K562 (cell line): ENCODE results near the gene P2RX5. TPM values are rescaled to one million over a fixed set of nuclear protein-coding genes. Genes with fewer than 3 reads are reported as not detected.

Experiments
- ATAC-seq: fragments of 200-7000 bp; cut with Tn5 transposase; 3 replicates; pipeline ENCODE4 v1.9.1; 2020; ENCODE audit warnings: moderate library complexity
- BruUV-seq: library from RNA; stranded (reverse); fragments of 400-500 nt; replicated peaks from 2 replicates; lab custom pipeline; 2021; lab: Mats Ljungman, UMichigan
- CTCF ChIA-PET: fragments of 300-600 bp; formaldehyde crosslinking; extraction: SDS; loops from one replicate; lab custom pipeline; 2021; ENCODE audit warnings: low intra/inter-chr PET ratio; lab: Yijun Ruan, JAX
- POLR2A ChIA-PET: fragments of 300-600, 350-650 bp; sonication (Branson Sonifier 250); formaldehyde crosslinking; extraction: SDS; loops from one replicate; lab custom pipeline; 2021; ENCODE audit warnings: antibody characterized with exemption, inconsistent platforms; lab: Yijun Ruan, JAX
- DNase-seq, 4 experiments: peaks; one replicate each; pipeline versions ENCODE4 v3.0.0 to v3.0.0-alpha.2; 2011 to 2018; ENCODE audit warnings: low spot score in 3 of 4, mixed read lengths in 3 of 4; ENCODE audit errors: extremely low read depth in 1 of 4
- FAIRE-seq: peaks from 2 replicates; lab custom pipeline; 2011; peaks lifted over from hg19 to GRCh38; lab: Jason Lieb, UNC
- H2AFZ ChIP-seq: 2 replicates; pipeline ENCODE4 v1.6.0; 2011; ENCODE audit warnings: low read depth, low read length, control low read depth, inconsistent platforms
- H3K27ac ChIP-seq: fragments of 200-600 bp; 3 replicates; pipeline ENCODE4 v1.8.0; 2011; ENCODE audit warnings: low read depth, mild to moderate bottlenecking, control low read depth, inconsistent platforms, low read length, moderate library complexity, mixed read lengths; ENCODE audit errors: extremely low read depth
- H3K27me3 ChIP-seq, 2 experiments: fragments of 300-600 bp in 1 of 2; 2 replicates in 1 of 2; 3 replicates in 1 of 2; pipeline versions ENCODE4 v1.6.0 to v1.8.0; 2011; ENCODE audit warnings: inconsistent platforms in 2 of 2, low read length in 2 of 2, mild to moderate bottlenecking in 1 of 2, mixed read lengths in 1 of 2, moderate library complexity in 1 of 2; ENCODE audit not compliant: control insufficient read depth in 2 of 2, insufficient read depth in 2 of 2
- H3K36me3 ChIP-seq: fragments of 300-600 bp; 3 replicates; pipeline ENCODE4 v1.8.0; 2011; ENCODE audit warnings: mild to moderate bottlenecking, low read length, inconsistent platforms; ENCODE audit not compliant: control insufficient read depth, insufficient read depth
- H3K4me1 ChIP-seq, 2 experiments: fragments of 200-600 bp in 1 of 2; replicated peaks in 1 of 2; 2 replicates in 1 of 2; 3 replicates in 1 of 2; pipeline versions ENCODE4 v1.5.1 to v1.8.0; 2011; ENCODE audit warnings: inconsistent platforms in 2 of 2, low read length in 2 of 2, mild to moderate bottlenecking in 1 of 2, mixed read lengths in 1 of 2, moderate library complexity in 1 of 2; ENCODE audit not compliant: control insufficient read depth in 2 of 2, insufficient read depth in 2 of 2
- H3K4me2 ChIP-seq: 2 replicates; pipeline ENCODE4 v1.6.1; 2011; ENCODE audit warnings: low read length, control low read depth, inconsistent platforms, mixed read lengths; ENCODE audit not compliant: insufficient read depth
- H3K4me3 ChIP-seq: fragments of 200-600 bp; sonication (generic), shearing (Covaris generic); 2 replicates; pipeline ENCODE4 v1.5.1; 2016; ENCODE audit warnings: control low read depth, inconsistent platforms
- H3K79me2 ChIP-seq: fragments of 200-600 bp; 3 replicates; pipeline ENCODE4 v1.8.0; 2011; ENCODE audit warnings: low read length, inconsistent platforms; ENCODE audit not compliant: control insufficient read depth, insufficient read depth
- H3K9ac ChIP-seq, 2 experiments: 2 replicates each; pipeline versions ENCODE4 v1.6.0 to v1.6.1; 2011; ENCODE audit warnings: low read depth in 2 of 2, low read length in 2 of 2, control low read depth in 1 of 2, inconsistent platforms in 1 of 2, mild to moderate bottlenecking in 1 of 2, mixed read lengths in 1 of 2; ENCODE audit not compliant: insufficient read depth in 1 of 2
- H3K9me1 ChIP-seq: one replicate; pipeline ENCODE4 v1.6.0; 2011; ENCODE audit warnings: inconsistent platforms, mild to moderate bottlenecking, low read length, moderate library complexity; ENCODE audit not compliant: control insufficient read depth, insufficient read depth
- H3K9me3 ChIP-seq: replicated peaks from 2 replicates; pipeline ENCODE4 v1.5.1; 2011; ENCODE audit warnings: low read depth, low read length, inconsistent platforms; ENCODE audit not compliant: control insufficient read depth, insufficient read depth
- H4K20me1 ChIP-seq: replicated peaks from 2 replicates; pipeline ENCODE4 v1.6.1; 2011; ENCODE audit warnings: low read length, inconsistent platforms, mixed read lengths; ENCODE audit not compliant: control insufficient read depth, insufficient read depth
- PHB ChIP-seq: fragments of 250-450 bp; sonication (Bioruptor Pico); IDR thresholded peaks from 2 replicates; pipeline ENCODE4 v1.5.0; 2021
- RAD21 ChIP-seq, 2 experiments: fragments of 250-450 bp in 1 of 2; fragments of 450-650 bp in 1 of 2; sonication (Bioruptor Pico) in 1 of 2; formaldehyde crosslinking in 1 of 2; IDR thresholded peaks in 1 of 2; conservative IDR thresholded peaks in 1 of 2; 2 replicates each; pipeline versions ENCODE4 v1.4.0 to v1.8.0; 2020 to 2022; ENCODE audit warnings: mild to moderate bottlenecking in 2 of 2, moderate library complexity in 1 of 2
- RBM34 ChIP-seq: fragments of 200-400 bp; formaldehyde crosslinking; IDR thresholded peaks from 2 replicates; pipeline ENCODE4 v1.6.1; 2018; ENCODE audit warnings: low read length, borderline replicate concordance; ENCODE audit not compliant: insufficient read depth
- SMARCC2 ChIP-seq: fragments of 450-650 bp; IDR thresholded peaks from 2 replicates; pipeline ENCODE4 v1.6.1; 2017; ENCODE audit warnings: antibody characterized with exemption, moderate library complexity, mild to moderate bottlenecking, low read depth
- SMC3 ChIP-seq: conservative IDR thresholded peaks from 2 replicates; pipeline ENCODE4 v1.6.1; 2011; ENCODE audit warnings: low read depth, low read length, improper control_type of control experiment; ENCODE audit not compliant: insufficient read depth
- TGIF2 ChIP-seq: sonication (generic); formaldehyde crosslinking; IDR thresholded peaks from 2 replicates; pipeline ENCODE4 v1.8.1; 2022; ENCODE audit warnings: mild to moderate bottlenecking, missing genetic modification reagents, moderate library complexity
- ZNF431 ChIP-seq: sonication (generic); formaldehyde crosslinking; IDR thresholded peaks from 2 replicates; pipeline ENCODE4 v1.8.0; 2022; ENCODE audit warnings: mild to moderate bottlenecking, missing genetic modification reagents
- ZNF583 ChIP-seq: fragments of 250-450 bp; sonication (Bioruptor Pico); IDR thresholded peaks from 2 replicates; pipeline ENCODE4 v1.4.0; 2020
- WGBS: fragments of 100-300 bp; shearing (Covaris generic); methylation state at CpG from one replicate; pipeline ENCODE4 v1.1.6; 2016; ENCODE audit warnings: low coverage, mixed read lengths; ENCODE audit not compliant: insufficient coverage; ENCODE audit errors: missing lambda C conversion rate; 5-methylcytosine and 5-hydroxymethylcytosine counted together
- in situ Hi-C: fragments of 300-500 bp; cut with MboI; formaldehyde crosslinking; loops from 4 replicates; pipeline ENCODE4 v1.15.0; 2018; ENCODE audit warnings: inconsistent platforms, mixed read lengths
- intact Hi-C: fragments of 100-400 bp; cut with micrococcal nuclease; formaldehyde crosslinking; loops from 2 replicates; pipeline ENCODE4 v1.14.2; 2022
- polyA plus RNA-seq, 8 experiments: library from polyadenylated mRNA; depleted of rRNA in 4 of 8; stranded (reverse) in 5 of 8; unstranded in 3 of 8; fragments of >200 nt; fragmentation: Nextera tagmentation in 2 of 8; fragmentation: Illumina TruSeq in 1 of 8; extraction: Ambion mirVana in 2 of 8; extraction: Trizol in 1 of 8; gene quantifications; 2 replicates each; pipeline versions ENCODE4 v1.2.1 to v1.2.3, GENCODE V29; 2011 to 2014; ENCODE audit warnings: inconsistent platforms in 1 of 8, missing spikeins in 1 of 8
- total RNA-seq, 7 experiments: library from RNA; depleted of rRNA in 6 of 7; stranded (reverse); fragments of >200 nt in 6 of 7; fragmentation: Illumina TruSeq in 2 of 7; extraction: Trizol in 2 of 7; gene quantifications; 2 replicates each; pipeline versions ENCODE4 v1.2.1 to v1.2.3, GENCODE V29; 2011 to 2021; ENCODE audit warnings: low replicate concordance in 1 of 7
- TF ChIP-seq, protein P1 (sequence below): sonication (generic); formaldehyde crosslinking; IDR thresholded peaks from 2 replicates; pipeline ENCODE4 v1.8.0; 2022; ENCODE audit warnings: missing genetic modification reagents, mild to moderate bottlenecking, borderline replicate concordance
- TF ChIP-seq, protein P2 (sequence below), 3 experiments: IDR thresholded peaks in 2 of 3; conservative IDR thresholded peaks in 1 of 3; 2 replicates each; pipeline ENCODE4 v1.5.1; 2011 to 2012; ENCODE audit warnings: low read length in 3 of 3, mild to moderate bottlenecking in 3 of 3, control low read depth in 2 of 3, improper control_type of control experiment in 1 of 3, inconsistent platforms in 1 of 3, low read depth in 1 of 3, mixed read lengths in 1 of 3, moderate library complexity in 1 of 3; ENCODE audit not compliant: insufficient read depth in 2 of 3

P2RX5 gene
- total and polyA plus RNA-seq, 9 of the 15 experiments (the other 6 are each of a cell fraction or from before 2014, with no cell fraction given): 0.31 to 4.0 (median 1.3) TPM

DNA sequence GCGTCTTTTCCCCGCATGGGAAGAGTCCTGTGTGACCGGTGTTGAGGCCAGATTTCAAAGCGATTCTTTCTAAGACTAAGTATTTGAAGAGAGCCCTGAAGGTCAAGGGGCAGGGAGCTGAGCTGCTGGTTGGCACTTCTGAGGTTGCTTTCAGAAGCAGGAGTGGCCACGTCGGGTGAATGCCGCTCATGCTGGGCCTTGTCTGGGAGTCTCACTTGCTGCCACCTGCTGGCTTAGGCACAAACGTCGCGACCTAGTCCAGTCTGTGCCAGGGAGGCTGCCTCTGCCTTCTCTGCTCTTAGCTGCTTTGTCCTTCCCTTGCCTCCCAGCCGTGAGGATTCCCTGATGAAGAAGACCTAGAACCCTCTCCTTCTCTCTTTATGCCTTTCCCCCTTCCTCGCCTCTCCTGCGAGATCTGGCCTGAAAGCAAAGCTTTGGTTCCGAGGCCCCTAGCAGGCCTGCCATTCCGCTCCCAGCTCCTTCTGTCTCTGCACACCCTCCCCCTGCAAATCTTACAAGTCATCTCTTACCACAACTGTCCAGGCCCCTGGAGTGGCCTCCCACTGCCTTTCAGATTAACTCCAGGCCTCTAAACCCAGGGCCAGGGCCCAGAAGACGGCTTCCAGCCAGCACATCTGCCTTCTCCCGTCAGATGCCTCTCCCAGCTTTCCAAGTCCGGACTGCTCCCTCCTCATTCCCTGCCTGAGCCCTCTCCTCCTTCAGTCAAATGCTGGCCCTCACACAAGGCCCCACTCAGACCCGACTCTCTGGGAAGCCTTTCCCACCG is 48.0 kb downstream of the P2RX5 start:
- H2AFZ ChIP-seq: no peak overlapping the region
- 88% methylated on average over 10 of the region's 20 CpGs for WGBS
- TF ChIP-seq ZNF431 (CRISPR knock-in tag): no peak
- no peak for TF ChIP-seq TGIF2 (CRISPR knock-in tag)
- TF ChIP-seq RBM34: no peak
- TF ChIP-seq, protein P1, sequence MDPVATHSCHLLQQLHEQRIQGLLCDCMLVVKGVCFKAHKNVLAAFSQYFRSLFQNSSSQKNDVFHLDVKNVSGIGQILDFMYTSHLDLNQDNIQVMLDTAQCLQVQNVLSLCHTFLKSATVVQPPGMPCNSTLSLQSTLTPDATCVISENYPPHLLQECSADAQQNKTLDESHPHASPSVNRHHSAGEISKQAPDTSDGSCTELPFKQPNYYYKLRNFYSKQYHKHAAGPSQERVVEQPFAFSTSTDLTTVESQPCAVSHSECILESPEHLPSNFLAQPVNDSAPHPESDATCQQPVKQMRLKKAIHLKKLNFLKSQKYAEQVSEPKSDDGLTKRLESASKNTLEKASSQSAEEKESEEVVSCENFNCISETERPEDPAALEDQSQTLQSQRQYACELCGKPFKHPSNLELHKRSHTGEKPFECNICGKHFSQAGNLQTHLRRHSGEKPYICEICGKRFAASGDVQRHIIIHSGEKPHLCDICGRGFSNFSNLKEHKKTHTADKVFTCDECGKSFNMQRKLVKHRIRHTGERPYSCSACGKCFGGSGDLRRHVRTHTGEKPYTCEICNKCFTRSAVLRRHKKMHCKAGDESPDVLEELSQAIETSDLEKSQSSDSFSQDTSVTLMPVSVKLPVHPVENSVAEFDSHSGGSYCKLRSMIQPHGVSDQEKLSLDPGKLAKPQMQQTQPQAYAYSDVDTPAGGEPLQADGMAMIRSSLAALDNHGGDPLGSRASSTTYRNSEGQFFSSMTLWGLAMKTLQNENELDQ (CRISPR knock-in tag): no peak
- TF ChIP-seq PHB: no peak
- 0 out of 2 replicates have a peak, but pooled peaks have one; percentile 14 for TF ChIP-seq SMC3
- no peak for TF ChIP-seq ZNF583 (CRISPR knock-in tag)
- TF ChIP-seq SMARCC2: no peak
- peak in 1 of 2 experiments; percentile 47; a peak in 1 of 4 replicates for TF ChIP-seq RAD21 (CRISPR knock-in tag; conservative IDR thresholded peaks at IDR 0.05 in 1 of 2, IDR thresholded peaks at IDR 0.05 in 1 of 2)
- TF ChIP-seq, protein P2, sequence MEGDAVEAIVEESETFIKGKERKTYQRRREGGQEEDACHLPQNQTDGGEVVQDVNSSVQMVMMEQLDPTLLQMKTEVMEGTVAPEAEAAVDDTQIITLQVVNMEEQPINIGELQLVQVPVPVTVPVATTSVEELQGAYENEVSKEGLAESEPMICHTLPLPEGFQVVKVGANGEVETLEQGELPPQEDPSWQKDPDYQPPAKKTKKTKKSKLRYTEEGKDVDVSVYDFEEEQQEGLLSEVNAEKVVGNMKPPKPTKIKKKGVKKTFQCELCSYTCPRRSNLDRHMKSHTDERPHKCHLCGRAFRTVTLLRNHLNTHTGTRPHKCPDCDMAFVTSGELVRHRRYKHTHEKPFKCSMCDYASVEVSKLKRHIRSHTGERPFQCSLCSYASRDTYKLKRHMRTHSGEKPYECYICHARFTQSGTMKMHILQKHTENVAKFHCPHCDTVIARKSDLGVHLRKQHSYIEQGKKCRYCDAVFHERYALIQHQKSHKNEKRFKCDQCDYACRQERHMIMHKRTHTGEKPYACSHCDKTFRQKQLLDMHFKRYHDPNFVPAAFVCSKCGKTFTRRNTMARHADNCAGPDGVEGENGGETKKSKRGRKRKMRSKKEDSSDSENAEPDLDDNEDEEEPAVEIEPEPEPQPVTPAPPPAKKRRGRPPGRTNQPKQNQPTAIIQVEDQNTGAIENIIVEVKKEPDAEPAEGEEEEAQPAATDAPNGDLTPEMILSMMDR (IDR thresholded peaks at IDR 0.05 in 2 of 3, conservative IDR thresholded peaks at IDR 0.05 in 1 of 3; ENCODE audit: insufficient read depth in 2 of 3, low read depth in 1 of 3, low read length in 3 of 3): peak; percentile 39 to 47 (median 46); a peak in 4 of 6 replicates
- ChIA-PET POLR2A (interaction anchor here (0.9 kb wide), 2 partner anchors 8 to 20 kb away, joined by 3 read pairs; no protein-coding TSS in a partner anchor), CTCF (interaction anchor here (0.6 kb wide), 1 partner anchor 46 kb away, joined by 3 read pairs; no protein-coding TSS in a partner anchor)
- ATAC-seq (peak; percentile 82), DNase-seq (peak in 1 of 4 experiments; percentile 31), FAIRE-seq (peak; percentile 70)
- H3K9me3 ChIP-seq: no peaks in the 10 kb centered on the region
- no TSS peak for BruUV-seq
- H3K4me3 ChIP-seq: no peak overlapping the region
- H4K20me1 ChIP-seq: no peaks in the 10 kb centered on the region
- peaks cover 0 to 6% of the 10 kb centered on the region in 2 experiments; a peak in 1 of 5 replicates for H3K4me1 ChIP-seq
- no peak overlapping the region for H3K27ac ChIP-seq
- H3K9ac ChIP-seq: no peak overlapping the region; a peak in 1 of 4 replicates
- no peaks in the 10 kb centered on the region for H3K9me1 ChIP-seq
- no peaks in the 10 kb centered on the region for H3K27me3 ChIP-seq
- H3K36me3 ChIP-seq: no peaks in the 10 kb centered on the region
- no peaks in the 10 kb centered on the region for H3K79me2 ChIP-seq
- H3K4me2 ChIP-seq: no peak overlapping the region
- in situ Hi-C loops (no loop called here), intact Hi-C loops (no loop called here)
